ENCODE results near the gene PSG3.
"Not testable (repeated sequence)": the region's sequence is repeated elsewhere in the genome, so short reads cannot be mapped to it uniquely, and the experiment has no call there.

Gene PSG3

GRCh38 chr19:42740381-42740780, at the start of gene PSG3:
Gene PSG3 (minus strand): TSS chr19:42740481. CDS start chr19:42740384, 97 bp downstream.
- DNase-seq (ENCODE audit: low spot score), result not testable (repeated sequence)

GRCh38 chr19:42788766-42789165, 48.5 kb upstream of the PSG3 start:
- DNase-seq (ENCODE audit: low spot score), result not testable (repeated sequence)

GRCh38 chr19:42787766-42788165, 47.5 kb upstream of the PSG3 start:
- not testable (repeated sequence) for DNase-seq (ENCODE audit: low spot score)

GRCh38 chr19:42776750-42777612, 36.7 kb upstream of the PSG3 start:
- DNase-seq (ENCODE audit: low spot score), result not testable (repeated sequence)

GRCh38 chr19:42774510-42775158, 34.4 kb upstream of the PSG3 start:
- not testable (repeated sequence) for DNase-seq (ENCODE audit: low spot score)

GRCh38 chr19:42767319-42767718, 27.0 kb upstream of the PSG3 start:
- not testable (repeated sequence) for DNase-seq (ENCODE audit: low spot score)

- DNase-seq (ENCODE audit: low spot score), result not testable (repeated sequence)
Measured at GRCh38 chr19:42766871-42767270, 26.6 kb upstream of the PSG3 start.

- DNase-seq (ENCODE audit: low spot score), result no peak
Measured at GRCh38 chr19:42764836-42765235, 24.6 kb upstream of the PSG3 start.

GRCh38 chr19:42762789-42763188, 22.5 kb upstream of the PSG3 start:
- no peak for DNase-seq (ENCODE audit: low spot score)

- not testable (repeated sequence) for DNase-seq (ENCODE audit: low spot score)
Measured at GRCh38 chr19:42761924-42762295, 21.6 kb upstream of the PSG3 start.

- DNase-seq (ENCODE audit: low spot score), result not testable (repeated sequence)
Measured at GRCh38 chr19:42760954-42761923, 21.0 kb upstream of the PSG3 start.

- not testable (repeated sequence) for DNase-seq (ENCODE audit: low spot score)
Measured at GRCh38 chr19:42758667-42759066, 18.4 kb upstream of the PSG3 start.

- not testable (repeated sequence) for DNase-seq (ENCODE audit: low spot score)
Measured at GRCh38 chr19:42752246-42752645, 12.0 kb upstream of the PSG3 start.

- not testable (repeated sequence) for DNase-seq (ENCODE audit: low spot score)
Measured at GRCh38 chr19:42741726-42742607, 1.7 kb upstream of the PSG3 start.

- not testable (repeated sequence) for DNase-seq (ENCODE audit: low spot score)
Measured at GRCh38 chr19:42737581-42738011, 2.7 kb downstream of the PSG3 start.

GRCh38 chr19:42728341-42728740, 11.9 kb downstream of the PSG3 start:
- not testable (repeated sequence) for DNase-seq (ENCODE audit: low spot score)

GRCh38 chr19:42714000-42714399, 26.3 kb downstream of the PSG3 start:
- not testable (repeated sequence) for DNase-seq (ENCODE audit: low spot score)

- not testable (repeated sequence) for DNase-seq (ENCODE audit: low spot score)
Measured at GRCh38 chr19:42712753-42713152, 27.5 kb downstream of the PSG3 start.

GRCh38 chr19:42710986-42711385, 29.3 kb downstream of the PSG3 start:
- DNase-seq (ENCODE audit: low spot score), result not testable (repeated sequence)

- no peak for DNase-seq (ENCODE audit: low spot score)
Measured at GRCh38 chr19:42697884-42698283, 42.4 kb downstream of the PSG3 start.
